ENCODE data around the gene TMEM165. TPM values are rescaled to one million over a fixed set of nuclear protein-coding genes. Genes with fewer than 3 reads are reported as not detected.

The TMEM165 gene
- polyA plus RNA-seq, 1 donor (not counting 4 experiments of a cell fraction or from before 2014, with no cell fraction given): 132 TPM

- Histone ChIP-seq H3K36me3 (ENCODE audit: control insufficient read depth in 2 of 2, extremely low read depth in 1 of 2, insufficient read depth in 2 of 2, low read length in 2 of 2) (peaks cover 0 to 2% of the 10 kb centered on the region in 2 experiments), H3K4me2 (ENCODE audit: control insufficient read depth, extremely low read depth, insufficient read depth, low read depth, low read length) (no peak overlapping the region), H3K9ac (ENCODE audit: control insufficient read depth, extremely low read depth, insufficient read depth, low read length) (no peak overlapping the region), H2AFZ (ENCODE audit: control insufficient read depth, low read length) (no peak overlapping the region), H3K4me3 (ENCODE audit: control insufficient read depth in 2 of 3, extremely low read depth in 1 of 3, insufficient read depth in 2 of 3, low read depth in 1 of 3, low read length in 3 of 3) (no peak overlapping the region), H3K4me1 (ENCODE audit: control insufficient read depth, extremely low read depth, insufficient read depth, low read length) (no peaks in the 10 kb centered on the region), H3K27me3 (ENCODE audit: control insufficient read depth, extremely low read depth, insufficient read depth, low read length) (no peaks in the 10 kb centered on the region), H3K79me2 (ENCODE audit: control insufficient read depth, insufficient read depth, low read length) (no peaks in the 10 kb centered on the region), H3K9me3 (ENCODE audit: control insufficient read depth, low read depth, low read length) (no peaks in the 10 kb centered on the region), H3K9me1 (ENCODE audit: control insufficient read depth, extremely low read depth, insufficient read depth, low read length) (no peaks in the 10 kb centered on the region), H4K20me1 (ENCODE audit: control insufficient read depth, extremely low read depth, insufficient read depth, low read length) (no peaks in the 10 kb centered on the region), H3K27ac (ENCODE audit: control insufficient read depth, insufficient read depth, low read length) (no peak overlapping the region)
- dilution Hi-C loops (cut with MboI; ENCODE audit: extremely low pct_ligation_motif_present, low sequenced_read_pairs): no loop called here
- TF ChIP-seq CTCF (optimal IDR thresholded peaks at IDR 0.05 in 1 of 3, IDR thresholded peaks at IDR 0.05 in 1 of 3, conservative IDR thresholded peaks at IDR 0.05 in 1 of 3; ENCODE audit: extremely low read depth in 1 of 3, insufficient read depth in 2 of 3, low read length in 3 of 3) (no peak), EZH2 (IDR thresholded peaks at IDR 0.05; ENCODE audit: low read length) (no peak)
- no peak for DNase-seq (ENCODE audit: low read depth, low spot score)
- FAIRE-seq: no peak
Observed at GRCh38 chr4:55367084-55367722, 28.6 kb upstream of the TMEM165 start.

- no peak for DNase-seq (ENCODE audit: low read depth, low spot score)
- Histone ChIP-seq H3K27ac (ENCODE audit: control insufficient read depth, insufficient read depth, low read length) (no peak overlapping the region), H3K27me3 (ENCODE audit: control insufficient read depth, extremely low read depth, insufficient read depth, low read length) (no peaks in the 10 kb centered on the region), H3K9ac (ENCODE audit: control insufficient read depth, extremely low read depth, insufficient read depth, low read length) (no peak overlapping the region), H4K20me1 (ENCODE audit: control insufficient read depth, extremely low read depth, insufficient read depth, low read length) (no peaks in the 10 kb centered on the region), H3K79me2 (ENCODE audit: control insufficient read depth, insufficient read depth, low read length) (no peaks in the 10 kb centered on the region), H3K4me3 (ENCODE audit: control insufficient read depth in 2 of 3, extremely low read depth in 1 of 3, insufficient read depth in 2 of 3, low read depth in 1 of 3, low read length in 3 of 3) (no peak overlapping the region), H3K4me2 (ENCODE audit: control insufficient read depth, extremely low read depth, insufficient read depth, low read depth, low read length) (no peak overlapping the region), H3K9me3 (ENCODE audit: control insufficient read depth, low read depth, low read length) (no peaks in the 10 kb centered on the region), H3K9me1 (ENCODE audit: control insufficient read depth, extremely low read depth, insufficient read depth, low read length) (no peaks in the 10 kb centered on the region), H2AFZ (ENCODE audit: control insufficient read depth, low read length) (no peak overlapping the region), H3K36me3 (ENCODE audit: control insufficient read depth in 2 of 2, extremely low read depth in 1 of 2, insufficient read depth in 2 of 2, low read length in 2 of 2) (no peaks in the 10 kb centered on the region), H3K4me1 (ENCODE audit: control insufficient read depth, extremely low read depth, insufficient read depth, low read length) (no peaks in the 10 kb centered on the region)
- no peak for FAIRE-seq
- TF ChIP-seq CTCF (optimal IDR thresholded peaks at IDR 0.05 in 1 of 3, IDR thresholded peaks at IDR 0.05 in 1 of 3, conservative IDR thresholded peaks at IDR 0.05 in 1 of 3; ENCODE audit: extremely low read depth in 1 of 3, insufficient read depth in 2 of 3, low read length in 3 of 3) (no peak), EZH2 (IDR thresholded peaks at IDR 0.05; ENCODE audit: low read length) (no peak)
- dilution Hi-C loops (cut with MboI; ENCODE audit: extremely low pct_ligation_motif_present, low sequenced_read_pairs): no loop called here
Observed at GRCh38 chr4:55369968-55370367, 25.8 kb upstream of the TMEM165 start.

All from keratinocyte (primary cell).